HG03039 (cell line): ENCODE data around the gene KRT80.

Experiments used
- ATAC-seq: cut with Tn5 transposase; IDR thresholded peaks from one replicate; pipeline ENCODE4 v1.9.1; 2021; ENCODE audit warnings: mild to moderate bottlenecking, moderate library complexity; ENCODE audit not compliant: unreplicated experiment

KRT80 gene

GRCh38 chr12:52199294-52199919 is 7.6 kb upstream of the KRT80 start:
- ATAC-seq = no peak

GRCh38 chr12:52198454-52199215 is 6.8 kb upstream of the KRT80 start:
- ATAC-seq = no peak

GRCh38 chr12:52197371-52198231 is 5.8 kb upstream of the KRT80 start:
- no peak for ATAC-seq

- ATAC-seq = no peak
Observed at GRCh38 chr12:52195065-52195730, 3.4 kb upstream of the KRT80 start.

GRCh38 chr12:52193991-52194390 is 2.2 kb upstream of the KRT80 start:
- ATAC-seq = no peak

GRCh38 chr12:52193532-52193931 is 1.7 kb upstream of the KRT80 start:
- ATAC-seq = no peak

GRCh38 chr12:52190860-52191729 is 719 bp downstream of the KRT80 start:
- ATAC-seq = no peak

GRCh38 chr12:52189376-52190174 is 2.2 kb downstream of the KRT80 start:
- no peak for ATAC-seq

GRCh38 chr12:52188658-52189057 is 3.2 kb downstream of the KRT80 start:
- ATAC-seq = no peak

- ATAC-seq = no peak
Observed at GRCh38 chr12:52187640-52188039, 4.2 kb downstream of the KRT80 start.

- no peak for ATAC-seq
Observed at GRCh38 chr12:52187206-52187605, 4.6 kb downstream of the KRT80 start.

- ATAC-seq = no peak
Observed at GRCh38 chr12:52186118-52186840, 5.5 kb downstream of the KRT80 start.

GRCh38 chr12:52185400-52185967 is 6.3 kb downstream of the KRT80 start:
- ATAC-seq = no peak

GRCh38 chr12:52184813-52185212 is 7.0 kb downstream of the KRT80 start:
- no peak for ATAC-seq

GRCh38 chr12:52183971-52184370 is 7.8 kb downstream of the KRT80 start:
- no peak for ATAC-seq

- no peak for ATAC-seq
Observed at GRCh38 chr12:52183544-52183910, 8.3 kb downstream of the KRT80 start.

GRCh38 chr12:52182898-52183543 is 8.8 kb downstream of the KRT80 start:
- no peak for ATAC-seq

GRCh38 chr12:52182384-52182783 is 9.4 kb downstream of the KRT80 start:
- no peak for ATAC-seq
